HUES64 (cell line): ENCODE measurements around the gene CCDC74A.
"Not testable (repeated sequence)": the region's sequence is repeated elsewhere in the genome, so short reads cannot be mapped to it uniquely, and the experiment has no call there.

ENCODE experiments used
- H3K27ac ChIP-seq: 2 replicates; pipeline ENCODE4 v1.7.0; 2013; ENCODE audit warnings: low read depth, low read length, inconsistent platforms
- H3K27me3 ChIP-seq: 2 replicates; pipeline ENCODE4 v1.6.1; 2013; ENCODE audit warnings: mild to moderate bottlenecking, low read length; ENCODE audit not compliant: insufficient read depth
- H3K36me3 ChIP-seq: 2 replicates; pipeline ENCODE4 v1.6.1; 2013; ENCODE audit warnings: mild to moderate bottlenecking, low read length; ENCODE audit not compliant: insufficient read depth
- H3K4me1 ChIP-seq: 2 replicates; pipeline ENCODE4 v1.6.1; 2013; ENCODE audit warnings: mild to moderate bottlenecking, low read length, moderate library complexity; ENCODE audit not compliant: insufficient read depth
- H3K4me3 ChIP-seq: 2 replicates; pipeline ENCODE4 v1.5.1; 2013; ENCODE audit warnings: mild to moderate bottlenecking, low read length, moderate library complexity
- H3K9ac ChIP-seq: 2 replicates; pipeline ENCODE4 v1.6.1; 2013; ENCODE audit warnings: mild to moderate bottlenecking, low read depth, low read length
- H3K9me3 ChIP-seq: 2 replicates; pipeline ENCODE4 v1.6.1; 2013; ENCODE audit warnings: low read depth, low read length; ENCODE audit not compliant: insufficient read depth
- WGBS: fragments of 150-250, 120-280 bp; methylation state at CpG from one replicate; pipeline ENCODE4 v1.1.7; 2013; ENCODE audit warnings: missing lambda C conversion rate; 5-methylcytosine and 5-hydroxymethylcytosine counted together

CCDC74A gene

DNA sequence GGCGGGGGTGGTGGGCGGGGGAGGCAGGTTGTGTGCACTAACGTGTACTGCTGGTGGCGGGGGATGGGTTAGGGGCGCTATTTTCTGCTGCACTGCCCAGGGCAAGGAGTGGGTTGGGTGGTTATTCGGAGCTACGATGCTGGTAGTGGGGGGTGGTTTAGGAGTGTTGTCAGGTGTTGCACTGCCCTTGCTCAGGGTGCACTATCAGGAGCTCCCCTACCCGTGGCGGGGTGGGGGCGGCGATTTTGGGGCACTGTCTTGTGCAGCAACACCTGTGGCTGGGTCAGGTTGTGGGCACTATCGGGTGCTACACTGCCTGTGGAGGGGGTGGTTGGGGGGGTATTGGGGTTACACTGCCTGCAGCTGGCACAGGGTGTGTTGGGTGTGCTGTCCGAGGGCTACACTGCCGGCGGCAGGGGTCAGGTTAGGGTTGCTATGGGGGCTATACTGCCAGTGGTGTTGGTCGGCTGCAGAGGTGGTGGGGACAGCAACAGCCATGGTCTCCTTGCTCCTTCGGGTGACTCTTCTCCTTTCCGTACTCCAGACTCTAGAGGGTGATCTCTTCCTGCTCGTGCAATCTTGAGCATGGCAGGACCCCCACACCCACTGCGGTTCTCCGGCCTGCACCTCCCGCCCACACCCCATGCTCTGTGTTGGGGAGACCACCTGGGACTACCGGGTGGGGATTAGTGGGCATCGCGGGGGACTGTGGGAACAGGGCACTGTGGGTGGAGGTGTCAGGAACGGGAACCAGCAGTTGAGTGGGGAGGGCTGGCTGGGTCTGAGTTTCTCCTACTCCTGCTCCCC lies 16.5 kb downstream of the CCDC74A start:
- WGBS: 82% methylated on average over 19 of the region's 26 CpGs
- H3K9ac ChIP-seq, H3K4me1 ChIP-seq, H3K27me3 ChIP-seq, H3K27ac ChIP-seq, H3K36me3 ChIP-seq, H3K4me3 ChIP-seq, H3K9me3 ChIP-seq: not testable (repeated sequence)

DNA sequence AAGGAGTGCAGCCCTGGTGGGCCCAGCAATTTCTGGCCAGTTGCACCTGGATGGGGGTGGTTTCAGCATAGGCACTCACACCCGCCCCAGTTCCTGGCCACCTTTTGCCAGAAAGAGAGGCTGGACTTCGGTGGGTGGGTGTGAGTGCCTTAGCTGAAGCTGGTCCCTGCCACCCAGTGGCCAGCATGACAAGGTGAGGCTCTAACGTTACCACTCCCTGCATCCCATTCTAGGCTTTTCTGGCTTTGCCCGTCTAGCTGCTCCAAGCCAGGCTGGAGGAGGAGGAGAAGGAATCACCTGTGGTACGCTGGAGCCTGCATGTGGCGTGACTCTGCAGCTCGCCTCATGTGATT lies 17.1 kb downstream of the CCDC74A start:
- not testable (repeated sequence) for H3K27me3 ChIP-seq, H3K9ac ChIP-seq, H3K27ac ChIP-seq, H3K9me3 ChIP-seq, H3K36me3 ChIP-seq, H3K4me1 ChIP-seq, H3K4me3 ChIP-seq
- 87% methylated on average over 3 of the region's 7 CpGs for WGBS

DNA sequence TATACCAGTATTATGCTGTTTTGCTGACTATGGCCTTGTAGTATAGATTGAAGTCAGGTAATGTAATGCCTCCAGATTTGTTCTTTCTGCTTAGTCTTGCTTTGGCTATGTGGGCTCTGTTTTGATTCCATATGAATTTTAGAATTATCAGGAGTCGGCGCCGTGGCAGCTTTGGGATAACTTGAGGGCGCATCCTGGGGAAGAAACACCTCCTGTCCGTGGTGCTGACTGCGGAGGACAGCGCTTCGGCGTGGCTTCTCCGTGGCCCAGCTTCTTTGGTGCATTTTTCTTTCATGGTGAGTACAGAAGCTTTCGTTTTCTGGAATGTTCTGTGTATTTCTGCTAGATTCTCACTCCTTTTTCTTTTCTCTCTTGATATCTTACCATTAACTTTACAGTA lies 25.2 kb downstream of the CCDC74A start:
- H3K36me3 ChIP-seq: no peaks in the 10 kb centered on the region
- H3K27me3 ChIP-seq: no peaks in the 10 kb centered on the region
- no peaks in the 10 kb centered on the region for H3K9me3 ChIP-seq
- H3K9ac ChIP-seq: no peak overlapping the region
- no peak overlapping the region for H3K27ac ChIP-seq
- WGBS: 89% methylated on average over 11 of the region's 11 CpGs
- no peak overlapping the region for H3K4me3 ChIP-seq
- no peaks in the 10 kb centered on the region for H3K4me1 ChIP-seq

DNA sequence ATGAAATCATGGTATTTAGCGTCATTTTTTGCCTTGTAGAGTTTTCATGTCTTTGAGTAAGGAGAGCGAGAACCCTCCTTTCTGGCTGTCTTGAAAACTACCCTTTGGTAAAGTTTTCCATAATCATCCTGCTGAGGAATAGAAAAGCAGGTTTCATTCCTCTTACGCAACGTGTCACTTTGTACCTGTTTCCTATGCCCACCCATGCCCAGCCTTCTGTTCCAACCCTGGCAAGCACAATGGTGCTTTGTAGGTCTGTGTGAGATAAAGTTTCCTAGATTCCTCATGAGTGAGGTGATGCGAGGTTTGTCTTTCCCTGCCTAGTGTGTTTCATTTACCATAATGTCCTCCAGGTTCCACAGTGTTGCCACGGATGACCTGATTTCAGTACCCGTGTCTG lies 29.3 kb downstream of the CCDC74A start:
- 89% methylated on average over 7 of the region's 7 CpGs for WGBS
- no peaks in the 10 kb centered on the region for H3K4me1 ChIP-seq
- H3K4me3 ChIP-seq: no peak overlapping the region
- H3K9ac ChIP-seq: no peak overlapping the region
- no peaks in the 10 kb centered on the region for H3K36me3 ChIP-seq
- no peaks in the 10 kb centered on the region for H3K27me3 ChIP-seq
- no peak overlapping the region for H3K27ac ChIP-seq
- no peaks in the 10 kb centered on the region for H3K9me3 ChIP-seq

DNA sequence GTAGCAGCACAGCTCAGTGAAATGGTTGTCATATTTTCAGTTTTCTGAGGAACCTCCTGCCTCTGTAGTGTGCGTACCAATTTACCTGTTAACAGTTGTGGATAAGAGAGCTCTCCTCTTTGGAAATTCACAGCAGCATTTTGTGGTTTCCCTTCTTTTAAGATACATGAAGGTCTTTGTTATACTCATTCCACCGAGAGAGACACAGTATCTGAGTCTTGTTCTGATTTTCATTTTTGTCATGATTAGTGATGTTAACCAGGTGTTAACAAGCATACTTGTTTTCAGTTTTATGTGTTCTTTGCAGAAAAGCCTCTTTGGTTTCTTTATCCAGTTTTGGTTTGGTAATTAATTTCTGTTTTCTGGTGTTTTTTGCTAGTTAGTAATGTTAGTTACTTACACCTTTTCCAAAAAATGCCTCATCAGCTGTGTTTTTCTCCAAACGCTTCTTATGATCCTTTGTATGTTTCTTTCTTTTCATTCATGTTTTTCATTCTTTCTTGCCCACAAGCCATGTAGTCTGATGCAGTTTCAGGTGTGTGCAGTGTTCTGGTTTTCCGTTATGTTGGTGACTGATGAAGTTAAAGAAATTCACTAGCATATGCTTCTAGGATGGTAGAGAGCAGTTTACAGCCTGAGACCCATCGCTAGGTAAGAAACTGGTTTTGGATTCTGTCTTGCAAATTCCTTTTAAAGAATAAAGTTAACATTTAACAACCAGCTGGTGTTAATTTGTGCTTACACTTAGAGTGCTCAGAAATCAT lies 30.1 kb downstream of the CCDC74A start:
- H3K27me3 ChIP-seq: no peaks in the 10 kb centered on the region
- H3K9me3 ChIP-seq: no peaks in the 10 kb centered on the region
- no peak overlapping the region for H3K27ac ChIP-seq
- WGBS: 91% methylated on average over 4 of the region's 5 CpGs
- H3K36me3 ChIP-seq: no peaks in the 10 kb centered on the region
- H3K4me3 ChIP-seq: no peak overlapping the region
- H3K4me1 ChIP-seq: no peaks in the 10 kb centered on the region
- no peak overlapping the region for H3K9ac ChIP-seq

DNA sequence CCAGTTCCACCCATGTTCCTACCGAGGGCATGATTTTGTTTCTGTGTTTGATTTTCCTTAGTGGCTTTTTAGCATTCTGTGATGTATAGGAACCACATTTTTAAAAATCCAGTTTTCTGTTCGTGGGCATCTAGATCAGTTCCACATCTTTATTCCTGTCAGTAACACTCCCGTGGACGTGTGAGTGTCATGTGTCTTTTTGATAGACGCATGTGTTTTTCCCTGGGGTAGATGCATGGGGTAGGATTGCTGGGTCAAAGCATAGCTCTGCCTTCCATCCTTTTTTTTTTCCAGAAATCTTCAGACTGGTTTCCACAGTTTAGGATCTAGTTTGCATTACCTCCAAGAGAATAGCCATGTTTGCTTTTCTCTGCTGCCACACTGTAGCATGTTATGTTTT lies 38.7 kb downstream of the CCDC74A start:
- H3K36me3 ChIP-seq: no peaks in the 10 kb centered on the region
- no peaks in the 10 kb centered on the region for H3K9me3 ChIP-seq
- 96% methylated on average over 5 of the region's 5 CpGs for WGBS
- H3K4me1 ChIP-seq: no peaks in the 10 kb centered on the region
- H3K4me3 ChIP-seq: no peak overlapping the region
- no peak overlapping the region for H3K27ac ChIP-seq
- H3K27me3 ChIP-seq: no peaks in the 10 kb centered on the region
- no peak overlapping the region for H3K9ac ChIP-seq

DNA sequence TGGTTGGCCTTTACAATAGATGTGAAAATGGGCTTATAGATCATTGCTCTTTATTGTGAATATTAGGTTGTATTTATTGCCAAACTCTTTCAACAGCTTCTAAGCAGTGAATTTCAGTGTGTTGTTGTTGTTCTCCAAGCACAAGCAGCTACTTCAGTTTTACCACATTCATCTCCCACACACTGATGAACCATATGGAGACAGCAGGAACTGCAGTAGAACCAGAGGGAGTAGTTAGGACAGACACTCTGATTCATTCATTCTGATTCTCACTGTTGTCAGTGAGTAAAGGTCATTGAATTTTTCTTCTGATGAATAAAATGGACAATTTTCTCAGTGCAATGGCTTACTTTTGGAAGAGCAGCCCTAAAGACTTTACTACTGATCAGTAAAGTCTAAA lies 40.2 kb downstream of the CCDC74A start:
- Histone ChIP-seq H3K9me3 (no peaks in the 10 kb centered on the region), H3K9ac (no peak overlapping the region), H3K27ac (no peak overlapping the region), H3K36me3 (no peaks in the 10 kb centered on the region), H3K27me3 (no peaks in the 10 kb centered on the region), H3K4me1 (no peaks in the 10 kb centered on the region), H3K4me3 (no peak overlapping the region)

DNA sequence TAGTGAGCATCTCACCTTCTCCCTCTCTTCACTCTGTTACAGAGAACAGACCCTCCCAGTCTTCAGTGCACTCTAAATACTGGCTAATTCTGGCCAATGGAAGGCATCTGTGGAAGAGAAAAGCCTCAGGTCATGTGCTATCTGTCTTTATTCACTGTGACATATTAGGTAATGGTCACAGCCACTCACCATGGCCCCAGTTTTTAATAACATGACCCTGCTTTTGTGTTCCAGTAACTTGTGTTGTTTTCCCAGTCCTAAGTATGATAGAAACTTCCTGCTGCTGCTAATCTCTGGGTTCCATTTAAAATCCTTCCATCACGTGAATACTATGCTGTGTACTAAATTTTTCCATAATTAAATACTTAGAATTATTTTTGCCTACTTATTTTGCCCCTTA lies 40.7 kb downstream of the CCDC74A start:
- not testable (repeated sequence) for H3K9me3 ChIP-seq, H3K9ac ChIP-seq, H3K36me3 ChIP-seq, H3K27me3 ChIP-seq, H3K27ac ChIP-seq, H3K4me3 ChIP-seq, H3K4me1 ChIP-seq
- WGBS: no CpG with 5 or more reads among the region's 1 CpG

DNA sequence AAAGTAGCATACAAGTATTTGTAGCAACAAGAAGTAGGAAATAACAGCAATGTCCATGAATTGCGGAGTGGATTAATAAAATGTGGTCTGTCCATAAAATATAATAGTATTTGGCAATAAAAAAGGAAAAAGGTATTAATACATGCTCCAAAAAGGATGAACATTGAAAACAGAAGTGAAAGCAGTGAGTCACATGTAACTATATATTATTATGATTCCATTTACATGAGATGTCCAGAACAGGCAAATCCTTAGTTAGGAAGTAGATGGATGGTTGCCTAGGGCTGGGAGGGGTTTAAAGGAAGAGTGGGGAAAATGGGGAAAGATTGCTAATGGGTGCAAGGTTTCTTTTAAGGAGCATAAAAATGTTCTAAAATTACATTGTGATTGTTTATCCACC lies 44.5 kb downstream of the CCDC74A start:
- H3K9ac ChIP-seq: no peak overlapping the region

DNA sequence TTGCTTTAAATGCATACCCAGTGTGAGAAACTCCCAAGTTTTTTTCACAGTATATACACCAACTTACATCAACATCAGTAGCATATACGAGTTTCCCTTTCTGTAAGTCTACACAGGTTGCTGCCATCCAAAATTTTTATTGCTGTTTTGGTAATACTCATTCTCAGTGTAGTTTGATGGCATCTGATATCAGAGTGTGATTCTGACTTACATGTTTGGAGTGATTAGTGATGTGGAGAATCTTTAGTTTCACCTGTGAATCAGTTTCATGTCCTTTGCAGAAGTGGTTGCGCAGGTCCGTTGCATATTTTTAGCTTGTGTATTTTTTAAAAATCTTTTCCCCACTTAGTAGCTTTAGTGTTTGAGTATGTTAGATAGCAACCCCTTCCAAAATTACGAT lies 50.1 kb downstream of the CCDC74A start:
- Histone ChIP-seq H3K27me3 (no peaks in the 10 kb centered on the region), H3K4me3 (no peak overlapping the region), H3K9me3 (no peaks in the 10 kb centered on the region)

More for the DNA sequence above, 44.5 kb downstream of the CCDC74A start:
- Histone ChIP-seq H3K36me3 (no peaks in the 10 kb centered on the region), H3K4me3 (no peak overlapping the region), H3K27ac (no peak overlapping the region), H3K27me3 (no peaks in the 10 kb centered on the region), H3K4me1 (no peaks in the 10 kb centered on the region), H3K9me3 (no peaks in the 10 kb centered on the region)
- 100% methylated on average over 1 of the region's 1 CpG for WGBS

DNA sequence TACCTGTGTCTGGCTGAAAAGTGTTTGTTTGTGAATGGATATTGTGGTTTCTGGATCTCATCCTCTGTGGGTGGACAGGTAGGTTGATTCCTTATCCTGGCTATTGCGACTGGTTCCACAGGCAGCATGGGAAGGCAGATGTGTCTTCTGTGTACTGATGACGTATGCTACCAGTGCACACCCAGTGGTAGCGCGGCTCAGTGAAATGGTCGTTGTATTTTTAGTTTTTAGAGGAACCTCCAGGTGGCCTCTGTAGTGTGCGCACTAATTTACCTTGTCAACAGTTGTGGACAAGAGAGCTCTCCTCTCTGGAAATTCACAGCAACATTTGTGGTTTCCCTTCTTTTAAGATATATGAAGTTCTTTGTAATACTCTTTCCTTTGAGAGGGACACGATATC lies 52.5 kb downstream of the CCDC74A start:
- Histone ChIP-seq H3K9ac (no peak overlapping the region), H3K27ac (no peak overlapping the region), H3K4me1 (no peaks in the 10 kb centered on the region), H3K4me3 (no peak overlapping the region), H3K9me3 (no peaks in the 10 kb centered on the region), H3K27me3 (no peaks in the 10 kb centered on the region), H3K36me3 (no peaks in the 10 kb centered on the region)
- WGBS: 97% methylated on average over 7 of the region's 7 CpGs

More for the DNA sequence above, 50.1 kb downstream of the CCDC74A start:
- H3K4me1 ChIP-seq: no peaks in the 10 kb centered on the region
- no peak overlapping the region for H3K9ac ChIP-seq
- 91% methylated on average over 4 of the region's 4 CpGs for WGBS
- no peak overlapping the region for H3K27ac ChIP-seq
- H3K36me3 ChIP-seq: no peaks in the 10 kb centered on the region
